Stimulated activated naive CD8-positive, alpha-beta T cell treated with anti-CD3 and anti-CD28 coated beads, Interleukin-15, amount 100 ng/mL, for 72 hours (primary cell): ENCODE data around the gene KDM5A.
"Not testable (repeated sequence)": the region's sequence is repeated elsewhere in the genome, so short reads cannot be mapped to it uniquely, and the experiment has no call there.

Source experiments
- ATAC-seq: fragments of 150-1000 bp; cut with Tn5 transposase; 2 replicates; pipeline ENCODE4 v1.10.0; 2021; ENCODE audit warnings: mild to moderate bottlenecking, moderate library complexity
- DNase-seq, 2 donors: peaks; one replicate each; pipeline ENCODE4 v3.0.0; 2021 to 2022
- H3K27ac Mint-ChIP-seq, 2 donors: one replicate each; pipeline ENCODE4 v1.8.0; 2022; ENCODE audit warnings: mild to moderate bottlenecking in 2 of 2, mixed read lengths in 2 of 2, moderate library complexity in 2 of 2
- H3K27me3 Mint-ChIP-seq: one replicate; pipeline ENCODE4 v1.8.0; 2022; ENCODE audit warnings: mixed read lengths
- H3K4me1 Mint-ChIP-seq: one replicate; pipeline ENCODE4 v1.8.0; 2022; ENCODE audit warnings: mild to moderate bottlenecking, mixed read lengths
- H3K4me3 Mint-ChIP-seq, 2 donors: one replicate each; pipeline ENCODE4 v1.8.0; 2022; ENCODE audit warnings: mild to moderate bottlenecking in 2 of 2, mixed read lengths in 2 of 2, moderate library complexity in 1 of 2
- H3K9me3 Mint-ChIP-seq, 2 donors: one replicate each; pipeline ENCODE4 v1.8.0; 2022; ENCODE audit warnings: mixed read lengths in 2 of 2

Gene KDM5A

GRCh38 chr12:243381-243780 lies 145.7 kb downstream of the KDM5A start:
- DNase-seq, result no peak
- H3K27me3 Mint-ChIP-seq, result peaks cover 15% of the 10 kb centered on the region
- ATAC-seq, result no peak
- H3K4me3 Mint-ChIP-seq, result no peak overlapping the region
- no peaks in the 10 kb centered on the region for H3K4me1 Mint-ChIP-seq
- H3K27ac Mint-ChIP-seq, result no peak overlapping the region
- H3K9me3 Mint-ChIP-seq, result peaks cover 13 to 22% of the 10 kb centered on the region in 2 donors

- DNase-seq, result no peak
These were observed 146.6 kb downstream of the KDM5A start for GRCh38 chr12:242496-242895.

GRCh38 chr12:241266-241665 lies 147.9 kb downstream of the KDM5A start:
- Mint-ChIP-seq H3K9me3 (peaks cover 3 to 7% of the 10 kb centered on the region in 2 donors), H3K4me1 (no peaks in the 10 kb centered on the region), H3K27me3 (peaks cover 15% of the 10 kb centered on the region), H3K4me3 (no peak overlapping the region), H3K27ac (no peak overlapping the region)
- ATAC-seq (no peak), DNase-seq (no peak)

More at GRCh38 chr12:242496-242895, 146.6 kb downstream of the KDM5A start:
- ATAC-seq, result no peak
- Mint-ChIP-seq H3K27ac (no peak overlapping the region), H3K27me3 (peaks cover 15% of the 10 kb centered on the region), H3K4me3 (no peak overlapping the region), H3K9me3 (peaks cover 8 to 14% of the 10 kb centered on the region in 2 donors), H3K4me1 (no peaks in the 10 kb centered on the region)

GRCh38 chr12:240566-240965 lies 148.6 kb downstream of the KDM5A start:
- H3K4me1 Mint-ChIP-seq, result no peaks in the 10 kb centered on the region
- peaks cover 8 to 12% of the 10 kb centered on the region in 2 donors for H3K9me3 Mint-ChIP-seq
- DNase-seq (no peak), ATAC-seq (no peak)
- no peak overlapping the region for H3K4me3 Mint-ChIP-seq
- no peak overlapping the region for H3K27ac Mint-ChIP-seq
- peaks cover 15% of the 10 kb centered on the region for H3K27me3 Mint-ChIP-seq

DNA sequence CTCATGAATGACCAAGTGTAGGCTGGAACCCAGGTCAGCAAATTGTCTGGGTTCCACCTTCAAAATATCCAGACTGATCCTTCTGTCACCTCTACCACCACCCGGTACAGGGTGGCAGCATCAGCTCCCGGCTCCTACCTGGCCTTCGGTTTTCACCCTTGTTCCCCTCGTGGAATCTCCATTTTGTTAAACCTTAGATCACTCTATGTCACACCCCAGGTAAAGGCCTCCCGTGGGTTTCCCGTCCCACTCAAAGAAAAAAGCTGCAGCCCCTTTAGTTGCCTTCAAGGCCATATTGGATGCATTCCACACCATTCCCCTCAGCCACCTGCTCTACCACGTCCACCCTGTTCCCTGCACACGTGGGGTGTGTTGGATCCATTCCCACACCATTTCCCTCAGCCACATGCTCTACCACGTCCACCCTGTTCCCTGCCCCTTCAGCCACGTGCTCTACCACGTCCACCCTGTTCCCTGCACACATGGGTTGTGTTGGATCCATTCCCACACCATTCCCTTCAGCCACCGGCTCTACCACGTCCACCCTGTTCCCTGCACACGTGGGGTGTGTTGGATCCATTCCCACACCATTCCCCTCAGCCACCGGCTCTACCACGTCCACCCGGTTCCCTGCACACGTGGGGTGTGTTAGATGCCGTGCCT lies 150.3 kb downstream of the KDM5A start:
- Mint-ChIP-seq H3K4me1 (no peaks in the 10 kb centered on the region), H3K27ac (no peak overlapping the region), H3K9me3 (peaks cover 13 to 22% of the 10 kb centered on the region in 2 donors), H3K27me3 (peaks cover 12% of the 10 kb centered on the region), H3K4me3 (no peak overlapping the region)
- ATAC-seq (no peak), DNase-seq (no peak)

GRCh38 chr12:238116-238515 lies 151.0 kb downstream of the KDM5A start:
- no peak overlapping the region for H3K4me3 Mint-ChIP-seq
- ATAC-seq (no peak), DNase-seq (no peak)
- no peak overlapping the region for H3K27ac Mint-ChIP-seq
- H3K4me1 Mint-ChIP-seq, result no peaks in the 10 kb centered on the region
- peaks cover 8% of the 10 kb centered on the region for H3K27me3 Mint-ChIP-seq
- H3K9me3 Mint-ChIP-seq, result peaks cover 13 to 22% of the 10 kb centered on the region in 2 donors

GRCh38 chr12:237026-237815 lies 151.9 kb downstream of the KDM5A start:
- H3K9me3 Mint-ChIP-seq, result peaks cover 13 to 22% of the 10 kb centered on the region in 2 donors
- H3K4me3 Mint-ChIP-seq, result no peak overlapping the region
- DNase-seq (no peak), ATAC-seq (no peak)
- H3K4me1 Mint-ChIP-seq, result no peaks in the 10 kb centered on the region
- no peak overlapping the region for H3K27ac Mint-ChIP-seq
- peaks cover 2% of the 10 kb centered on the region for H3K27me3 Mint-ChIP-seq

GRCh38 chr12:236445-236844 lies 152.7 kb downstream of the KDM5A start:
- peaks cover 13 to 22% of the 10 kb centered on the region in 2 donors for H3K9me3 Mint-ChIP-seq
- H3K27me3 Mint-ChIP-seq, result no peaks in the 10 kb centered on the region
- DNase-seq (no peak), ATAC-seq (no peak)
- H3K27ac Mint-ChIP-seq, result no peak overlapping the region
- no peaks in the 10 kb centered on the region for H3K4me1 Mint-ChIP-seq
- no peak overlapping the region for H3K4me3 Mint-ChIP-seq

DNA sequence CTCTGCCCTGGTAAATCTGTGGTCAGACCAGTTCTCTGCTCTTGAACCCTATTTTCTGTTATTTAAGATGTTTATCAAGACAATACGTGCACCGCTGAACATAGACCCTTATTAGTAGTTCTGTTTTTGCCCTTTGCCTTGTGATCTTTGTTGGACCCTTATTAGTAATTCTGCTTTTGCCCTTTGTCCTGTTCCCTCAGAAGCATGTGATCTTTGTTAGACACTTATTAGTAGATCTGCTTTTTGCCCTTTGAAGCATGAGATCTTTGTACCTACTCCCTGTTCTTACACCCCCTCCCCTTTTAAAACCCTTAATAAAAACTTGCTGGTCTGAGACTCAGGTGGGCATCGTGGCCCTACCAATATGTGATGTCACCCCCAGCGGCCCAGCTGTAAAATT lies 153.2 kb downstream of the KDM5A start:
- DNase-seq, ATAC-seq, H3K27me3 Mint-ChIP-seq, H3K27ac Mint-ChIP-seq, H3K4me3 Mint-ChIP-seq, H3K4me1 Mint-ChIP-seq: not testable (repeated sequence)
- H3K9me3 Mint-ChIP-seq, result peaks cover 13 to 22% of the 10 kb centered on the region in 2 donors

DNA sequence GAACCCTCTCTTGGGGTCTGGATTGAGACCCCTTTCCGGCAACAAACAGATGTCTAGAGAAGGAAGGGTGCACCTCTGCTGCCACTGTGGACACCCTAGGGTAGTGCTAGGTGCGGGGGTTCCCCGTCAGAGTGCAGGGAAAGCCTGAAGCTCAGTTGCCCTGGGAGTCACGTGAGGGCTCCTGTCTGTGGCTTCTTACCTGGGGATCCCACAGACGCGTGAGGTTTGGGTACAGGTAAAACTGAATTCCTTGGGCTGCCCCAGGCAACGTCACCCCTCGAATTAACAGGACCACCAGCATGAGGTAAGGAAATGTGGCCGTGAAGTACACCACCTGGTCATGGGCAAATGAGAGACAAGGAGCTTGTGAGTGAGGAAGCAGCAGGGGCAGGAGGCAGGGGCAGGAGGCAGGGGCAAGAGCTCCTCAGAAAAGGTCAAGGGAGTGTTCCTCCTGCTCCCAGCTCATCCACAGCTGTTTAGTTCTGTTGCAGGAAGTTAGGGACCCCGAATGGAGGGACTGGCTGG lies 154.2 kb downstream of the KDM5A start:
- ATAC-seq (no peak), DNase-seq (no peak)
- Mint-ChIP-seq H3K9me3 (peaks cover 13 to 22% of the 10 kb centered on the region in 2 donors), H3K4me3 (no peak overlapping the region), H3K4me1 (no peaks in the 10 kb centered on the region), H3K27me3 (peaks cover under 1% of the 10 kb centered on the region), H3K27ac (no peak overlapping the region)

DNA sequence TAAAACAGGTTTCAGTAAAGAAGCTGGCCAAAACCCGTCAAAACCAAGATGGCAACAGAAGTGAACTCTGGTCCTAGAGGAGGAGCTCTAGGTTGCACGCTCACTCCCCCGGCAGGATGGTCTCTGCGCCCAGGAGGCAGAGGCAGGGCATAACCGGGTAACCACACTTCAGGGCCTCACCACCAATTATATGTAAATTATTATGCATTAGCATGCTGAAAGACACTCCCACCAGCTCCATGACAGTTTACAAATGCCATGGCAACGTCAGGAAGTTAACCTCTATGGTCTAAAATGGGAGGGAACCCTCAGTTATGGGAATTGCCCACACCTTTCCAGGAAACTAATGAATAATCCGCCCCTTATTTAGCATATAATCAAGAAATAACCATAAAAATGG lies 155.1 kb downstream of the KDM5A start:
- peaks cover 7% of the 10 kb centered on the region for H3K27me3 Mint-ChIP-seq
- H3K4me1 Mint-ChIP-seq, result no peaks in the 10 kb centered on the region
- ATAC-seq (no peak), DNase-seq (no peak)
- no peak overlapping the region for H3K27ac Mint-ChIP-seq
- H3K4me3 Mint-ChIP-seq, result no peak overlapping the region
- peaks cover 13 to 22% of the 10 kb centered on the region in 2 donors for H3K9me3 Mint-ChIP-seq

DNA sequence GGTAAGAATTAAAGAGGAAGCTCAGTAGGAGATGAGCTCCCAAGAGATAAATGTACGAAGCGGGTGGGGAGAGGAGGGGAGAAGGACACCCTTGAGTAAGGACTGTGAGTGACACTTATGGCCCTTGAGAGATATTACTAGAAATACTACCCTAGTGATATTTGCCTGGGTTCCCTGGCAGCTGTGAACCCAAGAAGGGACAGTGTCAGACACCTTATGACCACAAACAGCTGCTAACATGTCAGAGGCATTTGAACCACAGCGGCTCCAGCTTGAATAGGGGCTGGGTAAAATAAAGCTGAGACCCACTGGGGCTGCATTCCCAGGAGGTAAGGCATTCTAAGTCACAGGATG lies 155.5 kb downstream of the KDM5A start:
- Mint-ChIP-seq H3K9me3 (peaks cover 13 to 22% of the 10 kb centered on the region in 2 donors), H3K4me3 (no peak overlapping the region), H3K4me1 (no peaks in the 10 kb centered on the region), H3K27me3 (peaks cover 10% of the 10 kb centered on the region), H3K27ac (no peak overlapping the region)
- DNase-seq (no peak), ATAC-seq (no peak)

- Mint-ChIP-seq H3K4me1 (no peaks in the 10 kb centered on the region), H3K4me3 (no peak overlapping the region), H3K27ac (no peak overlapping the region), H3K9me3 (peaks cover 13 to 22% of the 10 kb centered on the region in 2 donors), H3K27me3 (peaks cover 13% of the 10 kb centered on the region)
- DNase-seq, result no peak
- ATAC-seq, result no peak
These were observed 156.1 kb downstream of the KDM5A start for GRCh38 chr12:232731-233614.

- H3K4me1 Mint-ChIP-seq, result no peaks in the 10 kb centered on the region
- H3K4me3 Mint-ChIP-seq, result no peak overlapping the region
- DNase-seq (no peak), ATAC-seq (no peak)
- H3K9me3 Mint-ChIP-seq, result peaks cover 8 to 15% of the 10 kb centered on the region in 2 donors
- peaks cover 13% of the 10 kb centered on the region for H3K27me3 Mint-ChIP-seq
- no peak overlapping the region for H3K27ac Mint-ChIP-seq
These were observed 158.0 kb downstream of the KDM5A start for GRCh38 chr12:230925-231671.
